ENCODE measurements around the gene DNAJB9.

DNAJB9 gene

DNA sequence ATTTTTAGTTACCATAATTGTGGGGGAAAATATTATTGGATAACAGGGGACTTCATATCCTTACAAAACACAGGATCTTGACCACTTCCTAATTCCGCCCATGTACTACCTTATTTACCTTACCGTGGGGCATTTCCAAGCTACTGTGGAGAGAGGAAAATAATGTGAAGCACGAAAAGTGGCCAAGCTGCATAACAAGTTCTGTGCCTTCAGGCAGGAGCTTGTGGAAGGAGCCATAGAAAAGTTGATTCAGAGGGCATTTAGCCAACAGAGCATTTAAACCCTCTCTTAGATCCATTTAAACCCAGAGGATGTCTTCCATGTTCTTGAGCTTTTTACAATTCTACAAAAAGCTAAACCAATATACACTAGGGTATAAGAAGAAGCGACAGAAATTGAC is 41.6 kb downstream of the DNAJB9 start:
- ATAC-seq, result no peak

GRCh38 chr7:108613147-108613948 is 43.7 kb downstream of the DNAJB9 start:
- no peak for ATAC-seq

GRCh38 chr7:108613949-108614381 is 44.3 kb downstream of the DNAJB9 start:
- no peak for ATAC-seq

GRCh38 chr7:108614896-108615295 is 45.2 kb downstream of the DNAJB9 start:
- no peak for ATAC-seq

DNA sequence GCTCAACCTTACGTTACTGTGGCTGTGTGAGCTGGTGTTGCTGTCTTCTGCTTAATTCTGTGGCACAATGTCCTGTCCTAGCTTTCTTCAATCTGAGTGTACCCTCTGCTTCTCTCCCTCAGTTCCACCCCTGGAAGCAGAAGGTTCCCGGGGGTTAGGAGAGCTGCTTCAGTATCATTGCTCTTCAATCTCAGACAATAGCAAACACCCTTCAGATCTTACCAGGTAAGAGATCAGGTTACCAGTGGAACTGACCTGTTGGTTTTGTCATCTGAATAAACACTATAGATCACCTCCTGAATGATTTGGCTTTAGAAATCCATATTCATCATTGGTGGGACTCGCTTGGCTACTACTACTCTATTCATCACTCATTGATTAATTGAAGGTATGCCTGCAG is 48.4 kb downstream of the DNAJB9 start:
- ATAC-seq, result no peak

GRCh38 chr7:108623220-108623619 is 53.5 kb downstream of the DNAJB9 start:
- ATAC-seq, result no peak
